ENCODE measurements around the gene TAF9B.
"Not testable (repeated sequence)": the region's sequence is repeated elsewhere in the genome, so short reads cannot be mapped to it uniquely, and the experiment has no call there.

The TAF9B gene, protein sequence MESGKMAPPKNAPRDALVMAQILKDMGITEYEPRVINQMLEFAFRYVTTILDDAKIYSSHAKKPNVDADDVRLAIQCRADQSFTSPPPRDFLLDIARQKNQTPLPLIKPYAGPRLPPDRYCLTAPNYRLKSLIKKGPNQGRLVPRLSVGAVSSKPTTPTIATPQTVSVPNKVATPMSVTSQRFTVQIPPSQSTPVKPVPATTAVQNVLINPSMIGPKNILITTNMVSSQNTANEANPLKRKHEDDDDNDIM

DNA sequence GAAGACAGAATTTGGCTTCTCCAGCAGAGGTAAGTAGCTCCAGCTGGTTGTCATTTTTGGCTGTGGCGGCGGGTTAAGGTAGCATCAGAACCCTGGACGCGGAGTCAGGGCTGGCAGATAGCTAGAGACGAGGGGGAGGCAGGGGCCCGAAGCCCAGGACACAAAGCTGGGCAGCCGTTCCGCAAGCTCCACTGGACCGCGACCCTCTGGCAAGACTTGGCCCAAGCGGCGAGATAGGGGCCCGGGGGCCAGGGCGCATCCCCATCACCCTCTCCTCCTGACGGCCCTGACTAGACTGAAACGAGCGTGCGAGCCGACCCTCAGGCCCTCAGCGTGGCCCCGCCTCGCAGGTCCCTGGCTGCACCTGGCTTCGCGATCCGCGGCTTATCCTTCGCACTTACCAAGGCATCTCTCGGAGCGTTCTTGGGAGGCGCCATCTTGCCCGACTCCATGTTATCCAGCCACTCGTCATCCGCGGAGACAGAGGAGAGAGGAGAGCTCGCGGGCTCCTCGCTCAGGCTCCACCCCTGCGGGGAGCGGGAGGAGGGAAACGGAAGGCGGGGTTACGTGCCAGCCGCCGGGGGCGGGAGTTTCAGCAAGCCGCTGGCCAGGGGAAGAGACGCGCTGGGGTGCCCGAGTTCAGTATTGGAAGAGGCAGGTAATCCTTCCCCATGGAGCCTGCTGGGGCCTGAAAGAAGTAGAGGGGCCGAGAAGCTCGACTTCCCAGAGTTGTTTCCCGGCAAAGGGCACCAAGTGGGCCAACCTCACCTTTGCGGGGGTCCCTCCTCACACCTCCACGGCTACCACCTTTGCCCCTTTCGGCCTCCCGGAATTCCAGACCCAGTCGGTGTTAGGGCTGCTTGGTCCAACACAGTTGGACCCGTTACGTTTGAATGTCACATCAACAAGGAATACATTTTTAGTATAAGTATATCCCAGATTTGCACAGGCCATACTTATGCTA is at the start of gene TAF9B:
Gene TAF9B, minus strand, starts transcription at position 491 of the 964 bp plus-strand sequence. Its CDS starts 39 bp downstream, at position 452.
- DNase-seq (ENCODE audit: low read depth): peak; percentile 46

DNA sequence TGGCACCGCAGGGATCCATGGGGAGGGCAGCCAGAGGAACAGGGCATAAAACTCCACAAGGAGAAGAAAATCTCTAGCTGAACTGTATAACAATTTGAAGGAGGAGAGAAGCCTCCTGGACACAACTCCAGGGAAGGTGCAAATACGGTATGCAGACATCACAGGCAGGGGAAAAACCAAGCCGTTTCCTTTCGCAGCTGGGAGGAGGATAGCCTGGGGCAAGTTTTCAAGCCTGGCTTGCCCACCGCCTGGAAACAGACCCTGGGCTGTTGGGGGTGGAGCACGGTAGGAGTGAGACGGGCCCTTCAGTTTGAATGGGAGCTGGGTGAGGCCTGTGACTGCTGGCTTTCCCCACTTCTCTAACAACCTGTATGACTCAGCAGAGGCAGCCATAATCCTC is 43.4 kb upstream of the TAF9B start:
- DNase-seq (ENCODE audit: low read depth): no peak

DNA sequence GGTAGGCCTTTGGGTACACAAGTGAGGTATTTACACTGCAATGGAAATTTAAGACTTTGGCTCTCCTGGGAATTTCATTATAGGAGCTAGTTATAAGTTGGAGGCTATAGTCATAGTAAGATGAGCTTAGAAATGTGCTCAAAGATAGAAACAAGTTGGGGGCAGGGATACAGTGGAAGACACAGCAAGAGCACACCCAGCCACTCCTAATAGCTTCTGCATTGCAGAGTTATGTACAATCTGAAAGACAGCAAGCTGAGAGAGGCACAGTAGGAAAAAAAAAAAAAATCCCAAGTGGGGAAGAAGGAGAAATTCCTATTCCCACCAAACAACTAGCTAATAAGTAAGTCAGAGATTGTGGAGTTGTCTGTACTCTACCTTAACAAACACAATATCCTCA is 41.9 kb upstream of the TAF9B start:
- DNase-seq (ENCODE audit: low read depth): no peak

DNA sequence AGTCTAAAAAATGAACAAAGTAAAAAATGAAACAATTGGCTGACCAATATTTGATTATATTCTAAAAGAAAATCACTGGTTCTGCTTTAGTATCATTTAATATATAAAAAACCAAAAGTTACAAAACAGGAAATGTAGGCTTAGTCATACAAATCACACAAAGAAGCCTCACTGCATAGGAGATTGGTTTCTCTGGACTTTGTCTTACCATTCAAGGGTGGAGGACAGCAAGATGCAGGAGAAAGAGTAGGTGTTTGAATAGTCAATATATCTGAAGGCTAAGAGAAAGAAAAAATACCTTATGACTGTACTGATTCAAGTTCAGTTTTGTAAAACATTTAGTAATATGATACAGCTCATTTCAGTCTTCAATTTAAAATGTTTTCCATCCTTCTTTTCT is 28.6 kb upstream of the TAF9B start:
- DNase-seq (ENCODE audit: low read depth): no peak

DNA sequence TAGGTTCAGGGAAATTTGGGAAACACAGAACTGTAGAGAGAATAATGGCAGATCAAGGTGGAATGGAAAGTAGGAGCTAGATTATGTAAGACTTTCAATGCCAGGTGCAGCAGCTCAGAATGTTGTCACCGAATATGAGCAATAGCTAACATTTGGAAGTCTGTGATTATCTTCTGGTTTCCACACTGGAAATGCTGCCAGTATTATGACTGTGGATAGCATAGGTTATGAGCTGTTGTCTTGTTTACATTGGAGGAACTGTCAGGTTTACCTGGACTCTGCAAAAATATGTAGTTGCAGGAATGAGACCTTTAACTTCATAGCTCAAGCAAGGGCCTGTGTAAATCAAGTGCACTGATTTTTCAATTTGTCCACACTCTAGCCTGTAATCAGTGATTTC is 26.0 kb upstream of the TAF9B start:
- DNase-seq (ENCODE audit: low read depth): no peak

DNA sequence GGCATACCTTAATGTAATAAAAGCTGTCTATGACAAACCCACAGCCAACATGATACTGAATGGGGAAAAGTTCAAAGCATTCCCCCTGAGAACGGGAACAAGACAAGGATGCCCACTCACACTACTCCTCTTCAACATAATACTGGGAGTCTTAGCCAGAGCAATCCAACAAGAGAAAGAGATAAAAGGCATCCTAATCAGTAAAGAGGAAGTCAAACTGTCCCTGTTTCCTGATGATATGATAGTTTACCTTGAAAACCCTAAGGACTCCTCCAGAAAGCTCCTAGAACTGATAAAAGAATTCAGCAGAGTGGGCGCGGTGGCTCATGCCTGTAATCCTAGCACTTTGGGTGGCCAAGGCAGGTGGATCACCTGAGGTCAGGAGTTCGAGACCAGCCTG is 23.7 kb upstream of the TAF9B start:
- DNase-seq (ENCODE audit: low read depth): not testable (repeated sequence)

DNA sequence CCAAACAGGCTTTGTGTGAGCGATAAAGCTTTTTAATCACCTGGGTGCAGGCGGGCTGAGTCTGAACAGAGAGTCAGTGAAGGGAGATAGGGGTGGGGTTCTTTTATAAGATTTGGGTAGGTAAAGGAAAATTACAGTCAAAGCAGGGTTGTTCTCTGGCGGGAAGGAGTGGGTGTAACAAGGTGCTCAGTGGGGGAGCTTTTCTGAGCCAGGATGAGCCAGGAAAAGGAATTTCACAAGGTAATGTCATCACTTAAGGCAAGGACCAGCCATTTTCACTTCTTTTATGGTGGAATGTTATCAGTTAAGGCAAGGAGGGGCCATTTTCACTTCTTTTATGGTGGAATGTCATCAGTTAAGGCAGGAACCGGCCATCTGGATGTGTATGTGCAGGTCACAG is 21.3 kb upstream of the TAF9B start:
- DNase-seq (ENCODE audit: low read depth): not testable (repeated sequence)

DNA sequence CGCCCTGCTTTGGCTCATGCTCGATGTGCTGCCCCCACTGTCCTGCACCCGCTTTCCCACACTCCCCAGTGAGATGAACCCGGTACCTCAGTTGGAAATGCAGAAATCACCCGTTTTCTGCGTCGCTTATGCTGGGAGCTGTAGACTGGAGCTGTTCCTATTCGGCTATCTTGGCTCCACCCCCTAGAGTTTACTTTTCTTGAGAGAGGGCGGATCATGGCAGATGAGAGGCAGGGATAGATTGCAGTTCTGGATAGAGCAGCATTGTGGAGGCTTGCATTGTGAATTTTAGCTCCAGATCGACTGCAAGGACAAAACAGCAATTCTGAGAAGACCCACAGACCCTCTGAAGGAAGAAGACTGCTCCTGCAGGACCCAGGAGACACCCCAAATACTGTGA is 18.4 kb upstream of the TAF9B start:
- not testable (repeated sequence) for DNase-seq (ENCODE audit: low read depth)

DNA sequence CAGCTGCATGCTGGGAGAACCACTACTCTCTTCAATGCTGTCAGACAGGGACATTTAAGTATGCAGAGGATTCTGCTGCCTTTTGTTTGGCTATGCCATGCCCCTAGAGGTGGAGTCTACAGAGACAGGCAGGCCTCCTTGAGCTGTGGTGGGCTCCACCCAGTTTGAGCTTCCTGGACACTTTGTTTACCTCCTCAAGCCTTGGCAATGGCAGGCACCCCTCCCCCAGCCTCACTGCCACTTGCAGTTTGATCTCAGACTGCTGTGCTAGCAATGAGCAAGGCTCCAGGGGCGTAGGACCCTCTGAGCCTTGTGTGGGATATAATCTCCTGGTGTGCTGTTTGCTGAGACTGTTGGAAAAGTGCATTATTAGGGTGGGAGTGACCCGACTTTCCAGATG is 17.9 kb upstream of the TAF9B start:
- not testable (repeated sequence) for DNase-seq (ENCODE audit: low read depth)

DNA sequence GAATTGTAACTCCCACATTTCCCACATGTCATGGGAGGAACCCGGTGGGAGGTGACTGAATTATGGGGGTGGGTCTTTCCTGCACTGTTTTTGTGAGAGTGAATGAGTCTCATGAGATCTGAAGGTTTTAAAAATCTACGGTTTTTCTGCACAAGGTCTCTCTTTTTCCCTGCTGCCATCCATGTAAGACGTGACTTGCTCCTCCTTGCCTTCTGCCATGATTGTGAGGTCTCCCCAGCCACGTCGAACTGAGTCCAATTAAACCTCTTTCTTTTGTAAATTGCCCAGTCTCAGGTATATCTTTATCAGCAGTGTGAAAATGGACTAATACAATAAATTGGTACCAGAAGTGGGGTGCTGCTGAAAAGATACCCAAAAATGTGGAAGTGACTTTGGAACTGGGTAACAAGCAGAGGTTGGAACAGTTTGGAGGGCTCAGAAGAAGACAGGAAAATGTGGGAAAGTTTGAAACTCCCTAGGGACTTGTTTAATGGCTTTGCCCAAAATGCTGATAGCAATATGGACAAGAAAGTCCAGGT is 7.6 kb upstream of the TAF9B start:
- not testable (repeated sequence) for DNase-seq (ENCODE audit: low read depth)

DNA sequence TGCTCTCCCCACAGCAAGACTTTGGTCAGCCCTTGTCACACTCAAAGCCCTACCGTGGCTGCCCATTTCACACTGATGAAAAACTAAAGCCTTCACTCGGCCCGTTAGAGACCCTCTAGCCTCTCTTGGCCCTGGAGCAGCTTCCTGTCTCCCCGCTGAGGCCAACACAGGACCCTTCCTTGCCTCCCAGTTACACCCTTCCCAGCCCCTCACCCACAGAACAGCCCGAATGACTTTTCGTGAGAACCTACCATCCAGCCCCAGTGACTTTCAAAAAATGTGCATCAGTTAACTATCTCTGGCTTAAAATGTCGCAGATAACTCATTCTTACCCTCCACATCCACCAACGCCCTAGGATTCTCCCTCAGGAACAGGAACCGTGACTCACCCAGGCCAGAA is 756 bp upstream of the TAF9B start:
- DNase-seq (ENCODE audit: low read depth): no peak

DNA sequence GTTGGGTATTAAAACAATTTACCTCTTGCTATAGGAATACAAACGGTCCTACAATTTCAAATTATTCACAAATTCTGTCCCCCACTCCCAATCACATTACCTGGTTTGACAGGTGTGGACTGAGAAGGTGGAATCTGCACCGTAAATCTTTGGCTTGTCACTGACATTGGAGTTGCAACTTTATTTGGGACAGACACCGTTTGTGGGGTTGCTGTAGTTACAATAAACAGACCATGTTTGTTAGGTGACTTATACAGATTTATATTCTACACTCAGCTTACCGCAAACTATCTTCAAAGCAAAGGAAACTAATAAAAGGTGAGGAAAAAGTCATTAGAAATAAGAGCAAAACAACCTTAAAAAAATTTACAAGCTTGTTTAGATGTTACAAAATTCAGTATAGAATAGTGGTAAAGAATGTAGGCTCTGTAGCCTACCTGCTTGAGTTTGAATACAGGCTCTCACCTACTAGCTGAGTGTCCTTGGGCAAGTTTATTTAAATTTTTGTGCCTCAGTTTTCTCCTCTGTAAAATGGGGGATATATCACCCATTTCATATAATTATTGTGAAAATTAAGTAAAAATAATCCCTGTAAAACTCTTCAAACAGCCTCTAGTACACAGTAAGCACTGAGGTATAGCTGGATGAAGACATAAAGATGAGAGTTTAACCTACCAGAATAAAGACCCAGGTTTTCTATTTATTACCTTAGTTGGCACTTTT is 6.1 kb downstream of the TAF9B start:
- no peak for DNase-seq (ENCODE audit: low read depth)

DNA sequence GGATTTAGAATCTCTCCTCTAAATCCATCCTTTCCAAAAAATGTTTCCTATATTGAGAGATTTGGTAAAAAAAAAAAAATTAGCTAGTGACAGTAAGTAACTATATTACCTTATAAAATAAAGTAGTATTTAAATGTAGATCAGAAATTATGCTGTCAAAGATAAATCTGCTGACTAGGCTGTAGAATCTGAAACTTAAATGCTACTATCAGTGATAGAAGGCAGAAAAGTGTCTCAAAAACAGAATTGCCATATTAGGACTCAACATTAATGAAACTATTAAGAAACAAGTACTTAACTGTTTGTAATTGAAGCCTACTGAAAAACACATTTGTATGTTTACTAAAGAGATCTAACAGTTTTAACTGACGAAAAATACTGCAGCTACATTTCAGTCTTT is 8.3 kb downstream of the TAF9B start:
- DNase-seq (ENCODE audit: low read depth): no peak

DNA sequence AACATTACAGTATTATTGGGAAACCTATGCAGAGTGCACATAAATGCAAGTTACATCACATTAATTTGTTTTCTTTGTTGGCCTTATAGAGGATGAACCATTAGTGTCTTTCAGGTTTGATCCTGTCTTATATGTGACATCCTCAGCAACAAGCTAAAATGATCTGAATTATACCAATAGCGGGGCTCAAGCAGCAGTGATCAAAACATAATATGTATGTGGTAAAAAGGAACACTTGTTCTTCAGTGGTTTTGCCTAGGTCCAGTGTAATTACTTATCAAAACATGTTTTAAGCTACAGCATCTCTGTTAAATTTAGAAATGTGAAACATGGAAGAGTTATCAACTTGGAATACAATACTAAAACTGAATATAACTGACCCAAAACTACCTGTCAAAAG is 9.1 kb downstream of the TAF9B start:
- no peak for DNase-seq (ENCODE audit: low read depth)

DNA sequence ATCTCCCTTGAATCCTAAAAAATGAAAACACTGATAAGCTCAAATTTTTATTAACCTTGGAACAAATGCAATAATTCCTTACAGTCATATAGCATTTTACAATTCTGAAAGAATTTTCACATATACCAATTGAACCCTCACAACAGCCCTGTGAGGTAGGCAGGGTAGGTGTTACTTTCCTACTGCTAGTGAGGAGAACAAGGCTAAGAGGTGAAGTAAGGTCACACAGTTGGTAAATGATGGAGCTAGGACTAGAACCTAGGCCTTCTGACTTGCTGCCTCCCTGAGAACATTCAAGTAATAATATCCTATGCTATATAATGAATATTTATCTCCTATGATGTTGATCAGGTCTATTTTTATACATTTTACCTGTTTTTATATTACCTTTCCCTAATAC is 9.7 kb downstream of the TAF9B start:
- DNase-seq (ENCODE audit: low read depth): no peak

DNA sequence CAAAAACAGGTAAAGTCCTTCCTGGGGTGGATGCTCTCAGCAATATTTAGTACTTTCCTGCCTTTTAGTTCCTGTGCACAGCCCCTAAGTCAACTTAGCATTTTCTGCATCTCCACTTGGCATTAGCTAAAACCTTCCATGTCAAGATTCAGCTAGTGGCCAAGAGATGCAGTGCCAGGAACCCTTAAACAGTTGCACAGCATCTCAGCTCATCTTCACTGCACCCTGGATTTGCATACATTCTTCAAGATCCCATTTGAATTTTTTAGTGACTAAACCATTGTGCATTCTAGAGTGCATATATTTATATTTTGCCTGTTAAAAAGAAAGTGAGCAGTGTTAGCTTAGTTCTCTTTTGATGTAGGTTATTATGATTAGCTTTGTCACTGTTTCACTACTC is 13.7 kb downstream of the TAF9B start:
- DNase-seq (ENCODE audit: low read depth): not testable (repeated sequence)

DNA sequence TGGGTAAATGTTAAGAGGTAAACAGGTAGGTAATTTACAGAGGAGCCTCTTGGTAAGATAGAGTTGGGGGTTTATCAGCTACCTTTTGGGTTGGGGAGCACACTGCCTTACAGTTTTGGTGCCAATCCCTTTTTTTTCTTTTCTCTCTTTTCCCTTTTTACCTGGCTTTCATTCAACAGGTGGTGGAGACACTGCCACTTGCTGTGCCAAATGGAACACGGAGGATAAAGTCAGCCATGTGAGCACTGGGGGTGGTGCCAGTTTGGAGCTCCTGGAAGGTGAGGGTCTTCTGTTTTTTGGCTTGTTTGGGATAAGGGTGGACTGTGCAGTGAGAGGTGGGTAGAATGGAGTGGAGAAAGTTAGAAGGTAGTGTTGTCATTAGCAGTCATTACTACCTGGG is 14.3 kb downstream of the TAF9B start:
- DNase-seq (ENCODE audit: low read depth): no peak

DNA sequence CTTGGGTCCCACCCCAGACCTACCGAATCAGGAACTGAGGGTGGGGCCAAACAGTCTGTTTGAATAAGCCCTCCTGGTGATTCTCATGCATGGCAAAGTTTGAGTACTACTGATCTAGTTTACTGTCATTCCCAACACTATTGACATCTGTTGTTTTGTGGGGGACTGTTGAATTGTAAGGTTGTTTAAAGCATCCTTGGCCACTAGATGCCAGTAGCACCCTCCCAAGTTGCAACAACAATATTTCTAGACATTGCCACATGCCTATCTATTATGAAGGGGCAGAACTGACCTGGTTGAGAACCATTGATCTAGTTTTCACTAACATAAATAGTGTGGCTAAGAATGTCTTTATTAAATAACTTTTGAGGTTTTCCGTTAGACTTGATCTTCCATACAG is 15.1 kb downstream of the TAF9B start:
- no peak for DNase-seq (ENCODE audit: low read depth)

DNA sequence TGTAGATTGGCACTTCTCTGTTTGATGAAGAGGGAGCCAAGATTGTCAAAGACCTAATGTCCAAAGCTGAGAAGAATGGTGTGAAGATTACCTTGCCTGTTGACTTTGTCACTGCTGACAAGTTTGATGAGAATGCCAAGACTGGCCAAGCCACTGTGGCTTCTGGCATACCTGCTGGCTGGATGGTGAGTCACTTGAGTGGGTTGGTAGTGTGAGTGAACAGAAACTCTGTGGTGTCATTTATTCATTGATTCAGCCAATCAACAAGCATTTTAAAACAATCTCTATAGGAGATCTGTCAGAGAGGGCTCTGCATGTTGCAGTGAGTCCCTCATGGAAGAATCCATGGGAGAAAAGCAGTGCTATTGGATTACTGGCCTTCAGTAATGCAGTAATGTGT is 16.3 kb downstream of the TAF9B start:
- DNase-seq (ENCODE audit: low read depth): no peak

DNA sequence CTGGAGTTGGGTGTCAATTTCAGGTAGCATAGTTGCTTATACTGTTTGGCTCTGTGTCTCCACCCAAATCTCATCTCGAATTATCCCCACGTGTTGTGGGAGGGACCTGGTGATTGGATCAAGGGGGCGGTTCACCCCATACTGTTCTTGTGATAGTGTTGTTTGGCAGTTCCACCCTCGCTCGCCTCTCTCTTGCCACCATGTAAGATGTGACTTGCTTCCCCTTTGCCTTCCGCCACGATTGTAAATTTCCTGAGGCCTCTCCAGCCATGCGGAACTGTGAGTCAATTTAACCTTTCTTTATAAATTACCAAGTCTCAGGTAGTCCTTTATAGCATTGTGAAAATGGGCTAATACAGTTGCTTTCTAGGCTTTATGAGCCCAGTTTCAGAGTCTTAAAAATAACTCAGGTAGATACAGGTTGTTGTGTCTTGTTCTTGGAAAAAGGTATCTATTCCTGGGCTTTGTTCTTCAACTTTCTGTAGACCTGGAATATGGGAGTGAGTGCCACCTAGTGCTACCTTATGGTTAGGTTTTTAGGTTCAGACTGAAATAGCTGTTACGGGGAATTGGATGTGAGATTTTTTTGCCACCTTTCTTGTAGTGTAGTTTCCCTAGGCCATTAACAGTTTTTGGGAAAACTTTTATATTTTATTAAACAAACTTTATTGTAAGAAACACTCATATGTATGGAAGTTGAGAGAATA is 19.8 kb downstream of the TAF9B start:
- no peak for DNase-seq (ENCODE audit: low read depth)

DNA sequence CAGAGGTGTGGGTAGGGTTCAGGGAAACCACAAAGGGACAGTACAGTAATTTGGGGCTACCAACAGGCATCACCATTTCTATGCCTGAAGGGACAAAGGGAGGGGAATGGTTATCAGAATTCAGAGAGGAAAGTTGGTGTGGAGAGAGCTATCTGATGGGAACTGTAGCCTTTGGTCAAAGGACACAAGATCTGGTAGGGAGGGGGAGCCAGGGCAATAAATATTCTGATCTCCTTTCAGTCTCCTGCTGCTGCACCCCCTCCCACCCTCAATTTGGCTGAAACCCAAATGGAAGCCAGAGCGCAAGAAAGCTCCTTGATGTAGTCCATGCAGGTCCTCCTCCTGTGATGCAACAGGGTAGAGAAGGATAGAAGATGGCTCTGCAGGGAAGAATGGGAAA is 20.8 kb downstream of the TAF9B start:
- DNase-seq (ENCODE audit: low read depth): no peak

DNA sequence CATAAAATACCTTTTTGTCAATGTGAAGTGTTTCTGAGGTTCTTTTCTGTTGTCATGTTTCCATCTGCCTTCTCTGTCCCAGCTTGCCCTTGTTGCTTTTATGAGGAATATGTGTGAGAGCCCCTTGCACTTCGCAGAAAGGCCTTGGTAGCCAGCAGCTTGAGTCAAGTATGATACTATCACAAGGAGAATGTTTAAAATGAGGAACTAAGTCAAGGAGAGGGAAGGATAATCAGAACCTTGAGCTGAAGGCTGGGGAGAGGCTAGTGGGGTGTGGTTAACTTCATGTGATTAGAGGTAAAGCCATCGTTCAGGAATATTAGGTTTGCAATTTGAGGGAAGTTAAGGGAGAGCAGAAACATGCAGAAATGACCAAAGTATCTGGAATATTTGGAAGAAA is 22.7 kb downstream of the TAF9B start:
- DNase-seq (ENCODE audit: low read depth): no peak
